ENCODE data around the gene FBXO8.
"Not testable (repeated sequence)": the region's sequence is repeated elsewhere in the genome, so short reads cannot be mapped to it uniquely, and the experiment has no call there.

GRCh38 chr4:174261432-174261831 lies 22.0 kb downstream of the FBXO8 start:
- not testable (repeated sequence) for TF ChIP-seq EZH2 (IDR thresholded peaks at IDR 0.05; ENCODE audit: low read length, unreplicated experiment); CTCF (conservative IDR thresholded peaks at IDR 0.05; ENCODE audit: low read depth, low read length); EZH2phosphoT487 (IDR thresholded peaks at IDR 0.05; ENCODE audit: borderline replicate concordance, low read length)

All from PC-3 (cell line).